C4-2B (cell line): ENCODE data around the gene APOA1.

ENCODE experiments used
- ZFX ChIP-seq: fragments of 450-650 bp; IDR thresholded peaks from 2 replicates; pipeline ENCODE4 v1.6.1; 2017
- TF ChIP-seq, protein P1 (sequence below): fragments of 450-650 bp; conservative IDR thresholded peaks from 2 replicates; pipeline ENCODE4 v1.5.1; 2017; ENCODE audit warnings: mild to moderate bottlenecking

DNA sequence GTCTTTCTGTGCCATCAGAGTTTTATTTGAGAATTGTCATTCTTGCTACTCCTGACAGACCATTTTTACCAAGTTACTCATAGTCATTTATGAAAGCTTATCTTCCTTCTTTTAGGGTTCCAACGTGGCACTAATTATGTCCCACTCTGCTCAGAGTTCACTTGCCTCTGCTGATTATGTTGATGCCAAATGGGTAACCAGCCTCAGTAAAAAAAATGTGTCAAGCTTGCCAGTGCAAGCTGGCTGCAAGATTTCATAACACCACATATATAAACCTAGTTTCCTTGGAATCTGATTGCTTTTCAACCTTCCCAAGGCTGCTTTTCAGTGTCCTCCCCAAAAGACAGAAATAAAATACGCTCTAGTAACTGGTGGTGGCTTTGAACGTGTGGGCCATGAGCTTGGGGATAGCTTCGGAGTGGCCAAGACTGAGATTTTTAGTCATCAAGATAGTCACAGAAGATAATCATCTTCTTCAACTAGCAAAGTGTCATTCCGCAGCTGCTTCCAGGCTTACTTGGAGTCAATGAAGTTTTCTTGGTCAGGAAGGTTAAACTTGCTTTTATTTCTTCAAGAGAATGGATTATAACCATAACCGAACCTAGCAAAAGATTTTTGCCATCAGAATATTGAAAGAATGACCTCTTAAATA is 29.5 kb upstream of the APOA1 start:
- TF ChIP-seq, protein P1, sequence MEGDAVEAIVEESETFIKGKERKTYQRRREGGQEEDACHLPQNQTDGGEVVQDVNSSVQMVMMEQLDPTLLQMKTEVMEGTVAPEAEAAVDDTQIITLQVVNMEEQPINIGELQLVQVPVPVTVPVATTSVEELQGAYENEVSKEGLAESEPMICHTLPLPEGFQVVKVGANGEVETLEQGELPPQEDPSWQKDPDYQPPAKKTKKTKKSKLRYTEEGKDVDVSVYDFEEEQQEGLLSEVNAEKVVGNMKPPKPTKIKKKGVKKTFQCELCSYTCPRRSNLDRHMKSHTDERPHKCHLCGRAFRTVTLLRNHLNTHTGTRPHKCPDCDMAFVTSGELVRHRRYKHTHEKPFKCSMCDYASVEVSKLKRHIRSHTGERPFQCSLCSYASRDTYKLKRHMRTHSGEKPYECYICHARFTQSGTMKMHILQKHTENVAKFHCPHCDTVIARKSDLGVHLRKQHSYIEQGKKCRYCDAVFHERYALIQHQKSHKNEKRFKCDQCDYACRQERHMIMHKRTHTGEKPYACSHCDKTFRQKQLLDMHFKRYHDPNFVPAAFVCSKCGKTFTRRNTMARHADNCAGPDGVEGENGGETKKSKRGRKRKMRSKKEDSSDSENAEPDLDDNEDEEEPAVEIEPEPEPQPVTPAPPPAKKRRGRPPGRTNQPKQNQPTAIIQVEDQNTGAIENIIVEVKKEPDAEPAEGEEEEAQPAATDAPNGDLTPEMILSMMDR, result no peak
- TF ChIP-seq ZFX, result no peak
